ENCODE measurements around the gene ACP3. TPM values are rescaled to one million over a fixed set of nuclear protein-coding genes. Genes with fewer than 3 reads are reported as not detected.

Gene ACP3, protein sequence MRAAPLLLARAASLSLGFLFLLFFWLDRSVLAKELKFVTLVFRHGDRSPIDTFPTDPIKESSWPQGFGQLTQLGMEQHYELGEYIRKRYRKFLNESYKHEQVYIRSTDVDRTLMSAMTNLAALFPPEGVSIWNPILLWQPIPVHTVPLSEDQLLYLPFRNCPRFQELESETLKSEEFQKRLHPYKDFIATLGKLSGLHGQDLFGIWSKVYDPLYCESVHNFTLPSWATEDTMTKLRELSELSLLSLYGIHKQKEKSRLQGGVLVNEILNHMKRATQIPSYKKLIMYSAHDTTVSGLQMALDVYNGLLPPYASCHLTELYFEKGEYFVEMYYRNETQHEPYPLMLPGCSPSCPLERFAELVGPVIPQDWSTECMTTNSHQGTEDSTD
- total RNA-seq (2021) (13.9 and 14.6 TPM in 2 replicates), Bru-seq, nascent RNA (percentile 55 among the genes with signal in this experiment), BruChase-seq, experiment 1, labeled RNA remaining after a 2-hour chase (percentile 45 among the genes with signal in this experiment), BruChase-seq, experiment 2, labeled RNA remaining after a 6-hour chase (percentile 55 among the genes with signal in this experiment)
- long read RNA-seq, transcript ACPP-201 (10 exons, 3,125 nt), result major isoform, 25 of 33 reads
- long read RNA-seq, partial matches to known transcripts, result 0 of 33 reads
- long read RNA-seq, other reads (novel, unspliced or antisense), result 4 of 33 reads

DNA sequence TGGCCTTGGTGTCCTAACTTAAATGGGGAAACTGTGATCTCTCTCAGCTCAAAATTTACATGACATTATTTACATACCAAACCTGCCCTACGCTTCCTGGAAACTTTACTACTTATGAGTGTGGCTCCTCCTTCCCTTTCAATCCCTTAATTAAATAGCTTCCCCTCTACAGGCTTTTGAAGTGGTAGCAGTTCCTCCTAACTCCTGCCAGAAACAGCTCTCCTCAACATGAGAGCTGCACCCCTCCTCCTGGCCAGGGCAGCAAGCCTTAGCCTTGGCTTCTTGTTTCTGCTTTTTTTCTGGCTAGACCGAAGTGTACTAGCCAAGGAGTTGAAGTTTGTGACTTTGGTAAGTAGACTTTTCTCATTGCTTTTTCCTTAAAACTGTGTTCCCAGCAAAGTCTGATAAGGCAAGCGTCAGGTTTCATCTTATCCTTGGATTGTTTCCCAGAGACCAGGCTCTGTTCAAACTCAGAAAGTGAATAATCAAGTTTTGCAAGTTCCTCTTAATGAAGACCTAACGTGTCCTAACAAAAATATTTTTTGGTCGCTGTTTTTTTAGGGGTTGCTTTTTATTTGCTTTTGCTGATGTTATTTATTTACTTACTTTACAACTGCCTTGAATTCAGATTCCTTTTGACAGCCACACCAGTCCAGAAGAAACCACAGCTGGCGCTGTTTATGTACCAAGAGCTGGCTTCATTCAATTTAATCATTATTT is at the start of gene ACP3:
ACP3 (plus strand) TSS at position 179 of the 720 bp plus-strand sequence; CDS start at position 229, 50 bp downstream.
- intact Hi-C loops (cut with micrococcal nuclease; ENCODE audit: unreplicated experiment), result no loop called here
- H3K27me3 ChIP-seq (replicated peaks; ENCODE audit: insufficient read depth, low read depth, low read length, poor library complexity), result no peaks in the 10 kb centered on the region
- ChIA-PET POLR2A (ENCODE audit: low non-redundant PET) (interaction anchor here (0.5 kb wide), 1 partner anchor 12 kb away, joined by 3 read pairs; no protein-coding TSS in a partner anchor), CTCF (interaction anchor here (0.6 to 0.7 kb wide), 2 partner anchors 36 to 105 kb away, joined by 3 read pairs; no protein-coding TSS in a partner anchor)
- no peaks in the 10 kb centered on the region for H3K9me3 ChIP-seq (ENCODE audit: low read depth, low read length, poor library complexity, severe bottlenecking)
- peak; percentile 91 for DNase-seq (ENCODE audit: low spot score)
- peak within 1 kb of the TSS; percentile 66 for H3K27ac ChIP-seq (ENCODE audit: low read depth, low read length, poor library complexity, severe bottlenecking)
- peak within 1 kb of the TSS; percentile 45 for H3K4me3 ChIP-seq (ENCODE audit: low read depth, low read length, poor library complexity, severe bottlenecking)
- H3K36me3 ChIP-seq (ENCODE audit: insufficient read depth, low read length, poor library complexity, severe bottlenecking), result no peaks in the 10 kb centered on the region
- BruUV-seq (replicated peaks), result no TSS peak
- no peak for TF ChIP-seq EZH2 (IDR thresholded peaks at IDR 0.05; ENCODE audit: borderline replicate concordance, low read depth, low read length, poor library complexity, severe bottlenecking)
- TF ChIP-seq, protein P1, sequence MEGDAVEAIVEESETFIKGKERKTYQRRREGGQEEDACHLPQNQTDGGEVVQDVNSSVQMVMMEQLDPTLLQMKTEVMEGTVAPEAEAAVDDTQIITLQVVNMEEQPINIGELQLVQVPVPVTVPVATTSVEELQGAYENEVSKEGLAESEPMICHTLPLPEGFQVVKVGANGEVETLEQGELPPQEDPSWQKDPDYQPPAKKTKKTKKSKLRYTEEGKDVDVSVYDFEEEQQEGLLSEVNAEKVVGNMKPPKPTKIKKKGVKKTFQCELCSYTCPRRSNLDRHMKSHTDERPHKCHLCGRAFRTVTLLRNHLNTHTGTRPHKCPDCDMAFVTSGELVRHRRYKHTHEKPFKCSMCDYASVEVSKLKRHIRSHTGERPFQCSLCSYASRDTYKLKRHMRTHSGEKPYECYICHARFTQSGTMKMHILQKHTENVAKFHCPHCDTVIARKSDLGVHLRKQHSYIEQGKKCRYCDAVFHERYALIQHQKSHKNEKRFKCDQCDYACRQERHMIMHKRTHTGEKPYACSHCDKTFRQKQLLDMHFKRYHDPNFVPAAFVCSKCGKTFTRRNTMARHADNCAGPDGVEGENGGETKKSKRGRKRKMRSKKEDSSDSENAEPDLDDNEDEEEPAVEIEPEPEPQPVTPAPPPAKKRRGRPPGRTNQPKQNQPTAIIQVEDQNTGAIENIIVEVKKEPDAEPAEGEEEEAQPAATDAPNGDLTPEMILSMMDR (conservative IDR thresholded peaks at IDR 0.05; ENCODE audit: low read depth, low read length), result peak; percentile 25; the same call in 1 of the 2 replicates
- H3K4me1 ChIP-seq (ENCODE audit: insufficient read depth, low read length, poor library complexity, severe bottlenecking), result peaks cover 37% of the 10 kb centered on the region

DNA sequence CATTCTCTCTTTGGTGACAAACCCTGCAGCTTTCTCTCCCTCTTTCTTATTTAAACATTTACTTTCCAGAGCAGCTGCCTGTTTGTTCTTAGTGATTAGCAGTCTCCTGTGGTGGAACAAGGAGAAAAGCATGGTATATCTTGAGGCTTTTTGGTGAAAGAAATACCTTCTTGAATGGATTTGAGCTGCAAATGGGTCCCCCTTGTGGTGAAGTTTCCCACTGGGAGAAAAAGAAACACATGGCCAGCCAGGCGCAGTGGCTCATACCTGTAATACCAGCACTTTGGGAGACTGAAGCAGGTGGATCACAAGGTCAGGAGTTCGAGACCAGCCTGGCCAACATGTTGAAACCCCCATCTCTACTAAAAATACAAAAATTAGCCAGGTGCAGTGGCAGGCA is 48.3 kb upstream of the ACP3 start:
- Histone ChIP-seq H3K4me3 (ENCODE audit: low read depth, low read length, poor library complexity, severe bottlenecking) (no peak overlapping the region), H3K36me3 (ENCODE audit: insufficient read depth, low read length, poor library complexity, severe bottlenecking) (no peaks in the 10 kb centered on the region), H3K4me1 (ENCODE audit: insufficient read depth, low read length, poor library complexity, severe bottlenecking) (no peaks in the 10 kb centered on the region), H3K9me3 (ENCODE audit: low read depth, low read length, poor library complexity, severe bottlenecking) (no peaks in the 10 kb centered on the region), H3K27ac (ENCODE audit: low read depth, low read length, poor library complexity, severe bottlenecking) (no peak overlapping the region), H3K27me3 (replicated peaks; ENCODE audit: insufficient read depth, low read depth, low read length, poor library complexity) (no peaks in the 10 kb centered on the region)
- intact Hi-C loops (cut with micrococcal nuclease; ENCODE audit: unreplicated experiment), result no loop called here
- no peak for TF ChIP-seq EZH2 (IDR thresholded peaks at IDR 0.05; ENCODE audit: borderline replicate concordance, low read depth, low read length, poor library complexity, severe bottlenecking)
- TF ChIP-seq, protein P1 (conservative IDR thresholded peaks at IDR 0.05; ENCODE audit: low read depth, low read length), result peak; percentile 62
- ChIA-PET CTCF (no interaction called here), POLR2A (ENCODE audit: low non-redundant PET) (interaction anchor here (0.5 kb wide), 1 partner anchor 37 kb away, joined by 3 read pairs; no protein-coding TSS in a partner anchor)
- BruUV-seq (replicated peaks), result no TSS peak
- DNase-seq (ENCODE audit: low spot score), result peak; percentile 51

DNA sequence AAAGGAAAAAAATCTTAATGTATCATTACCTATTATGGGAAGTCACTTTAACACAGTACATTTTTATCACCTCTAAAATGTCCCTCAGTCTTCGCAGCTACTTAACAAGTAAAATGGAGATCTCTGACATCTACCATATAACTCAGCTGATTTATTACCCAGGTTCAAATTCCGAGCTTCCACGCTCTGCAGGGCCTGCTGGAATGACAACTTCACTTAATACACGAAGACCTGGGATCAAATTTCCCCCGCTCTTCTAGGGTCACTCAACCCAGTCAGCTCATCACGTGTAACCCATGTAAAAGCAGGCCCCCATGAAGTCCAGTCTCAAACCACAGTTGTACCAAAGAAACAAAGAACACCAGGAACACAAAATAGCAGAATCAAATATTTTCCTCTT is 44.2 kb upstream of the ACP3 start:
- H3K4me3 ChIP-seq (ENCODE audit: low read depth, low read length, poor library complexity, severe bottlenecking), result no peak overlapping the region
- no peaks in the 10 kb centered on the region for H3K4me1 ChIP-seq (ENCODE audit: insufficient read depth, low read length, poor library complexity, severe bottlenecking)
- no peak for DNase-seq (ENCODE audit: low spot score)
- intact Hi-C loops (cut with micrococcal nuclease; ENCODE audit: unreplicated experiment), result no loop called here
- H3K27ac ChIP-seq (ENCODE audit: low read depth, low read length, poor library complexity, severe bottlenecking), result no peak overlapping the region
- TF ChIP-seq, protein P1 (conservative IDR thresholded peaks at IDR 0.05; ENCODE audit: low read depth, low read length), result no peak
- TF ChIP-seq EZH2 (IDR thresholded peaks at IDR 0.05; ENCODE audit: borderline replicate concordance, low read depth, low read length, poor library complexity, severe bottlenecking), result no peak
- no peaks in the 10 kb centered on the region for H3K36me3 ChIP-seq (ENCODE audit: insufficient read depth, low read length, poor library complexity, severe bottlenecking)
- CTCF ChIA-PET, result no interaction called here
- no TSS peak for BruUV-seq (replicated peaks)
- POLR2A ChIA-PET (ENCODE audit: low non-redundant PET), result no interaction called here
- H3K27me3 ChIP-seq (replicated peaks; ENCODE audit: insufficient read depth, low read depth, low read length, poor library complexity), result no peaks in the 10 kb centered on the region
- H3K9me3 ChIP-seq (ENCODE audit: low read depth, low read length, poor library complexity, severe bottlenecking), result peaks cover 6% of the 10 kb centered on the region
